A549 (cell line): ENCODE measurements around the gene TRIM38. TPM values are rescaled to one million over a fixed set of nuclear protein-coding genes. Genes with fewer than 3 reads are reported as not detected.

Source experiments
- ATAC-seq, 2 experiments: fragments of 200-7000 bp in 1 of 2; fragments of >200 bp in 1 of 2; cut with Nextera tagmentation in 1 of 2; cut with Tn5 transposase in 1 of 2; 3 replicates each; pipeline versions ENCODE4 v1.8.0 to v1.9.1; 2018 to 2020; ENCODE audit warnings: mild to moderate bottlenecking in 1 of 2, moderate library complexity in 1 of 2
- CTCF ChIA-PET: fragments of 300-600 bp; sonication (Branson Sonifier 250); formaldehyde crosslinking; extraction: SDS; loops from one replicate; lab custom pipeline; 2021; ENCODE audit warnings: antibody characterized with exemption, inconsistent platforms; lab: Yijun Ruan, JAX
- POLR2A ChIA-PET: fragments of 350-600 bp; formaldehyde crosslinking; extraction: SDS; loops from one replicate; lab custom pipeline; 2021; ENCODE audit warnings: antibody characterized with exemption, inconsistent platforms; lab: Yijun Ruan, JAX
- DNase-seq, 2 experiments: peaks; one replicate each; pipeline versions ENCODE4 v3.0.0 to v3.0.0-alpha.2; 2011 to 2016; ENCODE audit warnings: low read depth in 1 of 2, low spot score in 1 of 2
- FAIRE-seq: peaks from 2 replicates; lab custom pipeline; 2011; peaks lifted over from hg19 to GRCh38; lab: Jason Lieb, UNC
- H3K27ac ChIP-seq, 2 experiments: fragments of >200 bp; sonication (Bioruptor Twin); formaldehyde crosslinking; 3 replicates each; pipeline ENCODE4 v1.5.1; 2016 to 2017
- H3K4me1 ChIP-seq: fragments of >200 bp; sonication (Bioruptor Twin); formaldehyde crosslinking; 3 replicates; pipeline ENCODE4 v1.6.1; 2016
- H3K4me2 ChIP-seq: fragments of >200 bp; sonication (Bioruptor Twin); formaldehyde crosslinking; 3 replicates; pipeline ENCODE4 v1.6.1; 2016
- H3K4me3 ChIP-seq: fragments of >200 bp; sonication (Bioruptor Twin); formaldehyde crosslinking; 3 replicates; pipeline ENCODE4 v1.5.1; 2016
- H3K9me3 ChIP-seq: fragments of >200 bp; sonication (Bioruptor Twin); formaldehyde crosslinking; 3 replicates; pipeline ENCODE4 v1.6.1; 2016
- CEBPB ChIP-seq, 2 experiments: fragments of >200 bp in 1 of 2; sonication (Bioruptor Twin) in 1 of 2; formaldehyde crosslinking in 1 of 2; IDR thresholded peaks; 2 replicates each; pipeline ENCODE4 v1.6.1; 2012 to 2016
- CHD2 ChIP-seq: fragments of 150-350 bp; IDR thresholded peaks from 2 replicates; pipeline ENCODE4 v1.6.1; 2014; ENCODE audit warnings: low read length; ENCODE audit not compliant: partially characterized antibody
- CHD4 ChIP-seq: fragments of 200-600 bp; sonication (generic); IDR thresholded peaks from 2 replicates; pipeline ENCODE4 v1.6.1; 2016; ENCODE audit warnings: antibody characterized with exemption, mild to moderate bottlenecking, borderline replicate concordance
- FOSB ChIP-seq: fragments of 250-450 bp; sonication (Bioruptor Pico); IDR thresholded peaks from 2 replicates; pipeline ENCODE4 v1.5.0; 2020; ENCODE audit warnings: mild to moderate bottlenecking, moderate library complexity
- FOSL2 ChIP-seq, 2 experiments: fragments of 450-650 bp in 1 of 2; fragments of >200 bp in 1 of 2; sonication (Bioruptor Twin) in 1 of 2; formaldehyde crosslinking; IDR thresholded peaks; 2 replicates each; pipeline versions ENCODE4 v1.5.0 to v1.6.1; 2016 to 2020; ENCODE audit warnings: mild to moderate bottlenecking in 1 of 2, moderate library complexity in 1 of 2
- HDAC2 ChIP-seq: fragments of 200-600 bp; sonication (generic); IDR thresholded peaks from 2 replicates; pipeline ENCODE4 v1.6.1; 2016
- HOXA7 ChIP-seq: fragments of 250-450 bp; sonication (Bioruptor Pico); IDR thresholded peaks from 2 replicates; pipeline ENCODE4 v1.5.0; 2020; ENCODE audit warnings: mild to moderate bottlenecking, moderate library complexity
- HOXB5 ChIP-seq: fragments of 250-450 bp; sonication (Bioruptor Pico); IDR thresholded peaks from 2 replicates; pipeline ENCODE4 v1.5.0; 2020; ENCODE audit warnings: mild to moderate bottlenecking, moderate library complexity
- JUN ChIP-seq, 2 experiments: fragments of >200 bp; sonication (Bioruptor Twin); formaldehyde crosslinking; IDR thresholded peaks; 2 replicates in 1 of 2; 3 replicates in 1 of 2; pipeline ENCODE4 v1.6.1; 2016 to 2017
- MAZ ChIP-seq: fragments of 150-350 bp; IDR thresholded peaks from 2 replicates; pipeline ENCODE4 v1.6.1; 2014; ENCODE audit warnings: antibody characterized with exemption, low read depth, low read length, borderline replicate concordance
- NPAS2 ChIP-seq: fragments of 250-450 bp; sonication (Bioruptor Pico); IDR thresholded peaks from 2 replicates; pipeline ENCODE4 v1.8.0; 2022; ENCODE audit warnings: mild to moderate bottlenecking, moderate library complexity, borderline replicate concordance
- PHF8 ChIP-seq: fragments of 200-600 bp; sonication (generic); IDR thresholded peaks from 2 replicates; pipeline ENCODE4 v1.6.1; 2016; ENCODE audit warnings: low read depth, mild to moderate bottlenecking, antibody characterized with exemption, moderate library complexity, borderline replicate concordance
- POLR2A ChIP-seq: IDR thresholded peaks from 2 replicates; pipeline ENCODE4 v1.6.1; 2012; ENCODE audit warnings: mild to moderate bottlenecking, low read length
- WGBS: methylation state at CpG from one replicate; pipeline ENCODE4 v1.1.6; 2017; ENCODE audit errors: missing lambda C conversion rate; 5-methylcytosine and 5-hydroxymethylcytosine counted together
- polyA plus RNA-seq, 4 experiments: library from polyadenylated mRNA; depleted of rRNA in 3 of 4; stranded (reverse); fragments of >200 nt; fragmentation: RNase III in 1 of 4; extraction: RNeasy Plus Mini Kit Qiagen cat#74134 plus additional on column Dnase treatment in 1 of 4; gene quantifications; 2 replicates in 3 of 4; 3 replicates in 1 of 4; pipeline ENCODE4 v1.2.3, GENCODE V29; 2011 to 2017
- TF ChIP-seq, protein P1 (sequence below): IDR thresholded peaks from 2 replicates; pipeline ENCODE4 v1.6.1; 2012
- TF ChIP-seq, protein P2 (sequence below): fragments of 200-600 bp; sonication (generic); IDR thresholded peaks from 2 replicates; pipeline ENCODE4 v1.6.1; 2016; ENCODE audit warnings: antibody characterized with exemption, mild to moderate bottlenecking, moderate library complexity

TRIM38 gene
- polyA plus RNA-seq, 2 of the 4 experiments (the other 2 are of a cell fraction): 1.7 to 3.4 TPM

DNA sequence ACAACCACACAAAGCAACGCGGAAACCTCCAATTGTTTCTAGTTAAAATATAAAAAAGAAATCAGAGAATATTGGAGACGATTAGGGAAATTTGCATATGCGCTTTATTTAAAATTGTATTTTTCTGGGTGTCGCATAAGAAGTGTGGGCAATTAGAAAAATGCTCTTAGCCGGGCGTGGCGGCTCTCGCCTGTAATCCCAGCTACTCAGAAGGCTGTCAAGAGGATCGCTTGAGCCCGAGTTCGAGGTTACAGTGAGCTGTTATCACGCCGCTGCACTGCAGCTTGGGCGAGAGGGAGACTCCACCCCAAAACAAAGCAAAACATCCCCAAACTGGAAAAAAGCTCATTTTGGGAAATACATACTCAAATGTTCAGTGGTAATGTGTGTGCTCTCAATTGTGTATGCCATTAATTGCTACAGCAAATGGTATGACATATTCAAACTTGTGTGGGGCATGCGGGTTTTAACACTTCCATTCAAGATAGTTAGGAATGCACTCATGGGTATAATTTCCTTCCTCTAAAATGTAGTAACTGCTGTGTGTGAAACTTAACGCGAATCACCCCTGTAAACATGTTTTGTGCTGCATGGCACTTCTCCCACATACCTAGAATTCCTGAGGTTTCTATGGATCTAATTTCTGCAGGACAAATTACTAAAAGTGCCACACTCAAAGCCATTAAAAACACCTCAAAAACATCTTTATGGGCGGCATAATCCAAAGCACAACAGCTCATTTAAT lies 69.9 kb downstream of the TRIM38 start:
- Histone ChIP-seq H3K4me3 (peak overlapping the region; percentile 56), H3K9me3 (no peaks in the 10 kb centered on the region), H3K4me2 (peak overlapping the region; percentile 94), H3K4me1 (peaks cover 38% of the 10 kb centered on the region), H3K27ac (peak overlapping the region; percentile 92 to 95)
- POLR2A ChIA-PET: interaction anchor here (0.8 to 10.6 kb wide), 13 partner anchors 8 to 1860 kb away, joined by 3 to 238 read pairs (median 12); a partner anchor contains a TSS
- TF ChIP-seq HOXA7 (CRISPR knock-in tag): 0 out of 2 replicates have a peak, but pooled peaks have one; percentile 80
- TF ChIP-seq FOSL2 (IDR thresholded peaks at IDR 0.05): no peak
- TF ChIP-seq FOSL2 (CRISPR knock-in tag; IDR thresholded peaks at IDR 0.05): no peak
- WGBS: under 1% methylated on average over 19 of the region's 19 CpGs
- CTCF ChIA-PET: interaction anchor here (1.0 to 2.8 kb wide), 12 partner anchors 8 to 66 kb away, joined by 3 to 9 read pairs (median 4); a partner anchor contains a TSS
- peak; percentile 46 to 55; a peak in 4 of 6 replicates for ATAC-seq
- DNase-seq: peak in 1 of 2 experiments; percentile 73
- no peak for FAIRE-seq

DNA sequence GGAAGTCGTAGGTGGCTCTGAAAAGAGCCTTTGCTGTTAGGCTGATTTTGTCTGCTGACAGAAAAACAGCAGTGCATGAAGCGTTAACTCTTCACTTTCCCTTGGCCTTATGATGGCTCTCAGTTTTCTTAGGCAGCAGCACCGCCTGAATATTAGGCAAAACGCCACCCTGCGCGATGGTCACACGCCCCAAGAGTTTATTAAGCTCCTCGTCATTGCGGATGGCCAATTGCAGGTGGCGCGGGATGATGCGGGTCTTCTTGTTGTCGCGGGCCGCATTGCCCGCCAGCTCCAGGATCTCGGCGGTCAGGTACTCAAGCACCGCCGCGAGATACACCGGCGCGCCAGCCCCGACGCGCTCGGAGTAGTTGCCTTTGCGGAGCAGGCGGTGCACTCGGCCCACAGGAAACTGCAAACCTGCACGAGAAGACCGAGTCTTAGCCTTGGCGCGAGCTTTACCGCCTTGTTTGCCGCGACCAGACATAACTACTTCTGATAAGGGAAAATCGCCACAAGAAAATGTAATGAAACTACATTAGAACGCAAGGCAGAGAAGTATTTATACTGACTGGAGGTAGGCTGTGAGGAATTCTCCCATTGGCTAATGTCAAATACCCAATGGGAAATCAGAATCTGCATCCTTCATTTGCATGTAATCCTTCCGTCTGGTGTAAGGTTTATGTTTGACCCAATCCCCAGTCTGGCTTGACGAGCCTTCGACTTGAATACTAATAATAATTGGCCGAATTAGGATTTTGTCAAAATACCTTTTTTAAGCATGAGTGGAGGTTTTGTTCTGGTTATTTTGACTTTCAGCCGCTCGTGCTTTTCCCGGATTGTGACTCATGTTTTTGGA lies 70.7 kb downstream of the TRIM38 start:
- CTCF ChIA-PET: interaction anchor here (1.0 to 2.8 kb wide), 6 partner anchors 8 to 65 kb away, joined by 3 to 9 read pairs (median 5); no protein-coding TSS in a partner anchor
- peak overlapping the region; percentile 56 for H3K4me3 ChIP-seq
- TF ChIP-seq PHF8 (peak; percentile 46; the same call in 1 of the 2 replicates), HOXB5 (CRISPR knock-in tag) (no peak), MAZ (no peak), FOSB (CRISPR knock-in tag) (peak; percentile 47; the same call in 1 of the 2 replicates), JUN (IDR thresholded peaks at IDR 0.05) (peak; percentile 85 to 96; a peak in 4 of 5 replicates), CEBPB (IDR thresholded peaks at IDR 0.05) (no peak), NPAS2 (CRISPR knock-in tag) (no peak), POLR2A (peak; percentile 70), CHD2 (no peak), HDAC2 (no peak), CHD4 (no peak)
- TF ChIP-seq, protein P1, sequence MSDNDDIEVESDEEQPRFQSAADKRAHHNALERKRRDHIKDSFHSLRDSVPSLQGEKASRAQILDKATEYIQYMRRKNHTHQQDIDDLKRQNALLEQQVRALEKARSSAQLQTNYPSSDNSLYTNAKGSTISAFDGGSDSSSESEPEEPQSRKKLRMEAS: peak; percentile 39; the same call in 1 of the 2 replicates
- TF ChIP-seq, protein P2, sequence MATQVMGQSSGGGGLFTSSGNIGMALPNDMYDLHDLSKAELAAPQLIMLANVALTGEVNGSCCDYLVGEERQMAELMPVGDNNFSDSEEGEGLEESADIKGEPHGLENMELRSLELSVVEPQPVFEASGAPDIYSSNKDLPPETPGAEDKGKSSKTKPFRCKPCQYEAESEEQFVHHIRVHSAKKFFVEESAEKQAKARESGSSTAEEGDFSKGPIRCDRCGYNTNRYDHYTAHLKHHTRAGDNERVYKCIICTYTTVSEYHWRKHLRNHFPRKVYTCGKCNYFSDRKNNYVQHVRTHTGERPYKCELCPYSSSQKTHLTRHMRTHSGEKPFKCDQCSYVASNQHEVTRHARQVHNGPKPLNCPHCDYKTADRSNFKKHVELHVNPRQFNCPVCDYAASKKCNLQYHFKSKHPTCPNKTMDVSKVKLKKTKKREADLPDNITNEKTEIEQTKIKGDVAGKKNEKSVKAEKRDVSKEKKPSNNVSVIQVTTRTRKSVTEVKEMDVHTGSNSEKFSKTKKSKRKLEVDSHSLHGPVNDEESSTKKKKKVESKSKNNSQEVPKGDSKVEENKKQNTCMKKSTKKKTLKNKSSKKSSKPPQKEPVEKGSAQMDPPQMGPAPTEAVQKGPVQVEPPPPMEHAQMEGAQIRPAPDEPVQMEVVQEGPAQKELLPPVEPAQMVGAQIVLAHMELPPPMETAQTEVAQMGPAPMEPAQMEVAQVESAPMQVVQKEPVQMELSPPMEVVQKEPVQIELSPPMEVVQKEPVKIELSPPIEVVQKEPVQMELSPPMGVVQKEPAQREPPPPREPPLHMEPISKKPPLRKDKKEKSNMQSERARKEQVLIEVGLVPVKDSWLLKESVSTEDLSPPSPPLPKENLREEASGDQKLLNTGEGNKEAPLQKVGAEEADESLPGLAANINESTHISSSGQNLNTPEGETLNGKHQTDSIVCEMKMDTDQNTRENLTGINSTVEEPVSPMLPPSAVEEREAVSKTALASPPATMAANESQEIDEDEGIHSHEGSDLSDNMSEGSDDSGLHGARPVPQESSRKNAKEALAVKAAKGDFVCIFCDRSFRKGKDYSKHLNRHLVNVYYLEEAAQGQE: 0 out of 2 replicates have a peak, but pooled peaks have one; percentile 28
- TF ChIP-seq, all 56 proteins: peak for 6
- Histone ChIP-seq H3K4me1 (peaks cover 30% of the 10 kb centered on the region), H3K9me3 (no peaks in the 10 kb centered on the region), H3K27ac (peak overlapping the region; percentile 92 to 95), H3K4me2 (peak overlapping the region; percentile 94)
- POLR2A ChIA-PET: interaction anchor here (1.3 to 10.6 kb wide), 8 partner anchors 8 to 125 kb away, joined by 4 to 238 read pairs (median 36); a partner anchor contains a TSS
- no peak for FAIRE-seq
- peak; percentile 87 to 95 for DNase-seq
- peak; percentile 75 to 80 for ATAC-seq
- 2% methylated on average over 19 of the region's 47 CpGs for WGBS
